Endothelial cell of umbilical vein (primary cell): ENCODE results near the gene XAF1. TPM values are rescaled to one million over a fixed set of nuclear protein-coding genes. Genes with fewer than 3 reads are reported as not detected.
"Not testable (repeated sequence)": the region's sequence is repeated elsewhere in the genome, so short reads cannot be mapped to it uniquely, and the experiment has no call there.

Source experiments
- BruUV-seq: library from RNA; stranded (reverse); fragments of 400-500 nt; replicated peaks from 2 replicates; lab custom pipeline; 2021; lab: Mats Ljungman, UMichigan
- CTCF ChIA-PET: fragments of 300-600, 350-600 bp; sonication (Branson Sonifier 250); formaldehyde crosslinking; loops from one replicate; lab custom pipeline; 2021; ENCODE audit warnings: antibody characterized with exemption, inconsistent platforms; lab: Charles Lee
- POLR2A ChIA-PET: fragments of 300-600, 350-600 bp; sonication (Branson Sonifier 250); formaldehyde crosslinking; loops from one replicate; lab custom pipeline; 2021; ENCODE audit warnings: antibody characterized with exemption, inconsistent platforms; lab: Charles Lee
- DNase-seq: peaks from one replicate; pipeline ENCODE4 v3.0.0-alpha.2; 2011; ENCODE audit warnings: low read depth, low spot score
- FAIRE-seq: peaks from 2 replicates; lab custom pipeline; 2011; peaks lifted over from hg19 to GRCh38; lab: Jason Lieb, UNC
- H2AFZ ChIP-seq: 2 replicates; pipeline ENCODE4 v1.6.0; 2012; ENCODE audit warnings: low read depth, low read length, control low read depth, inconsistent platforms
- H3K27ac ChIP-seq: 2 replicates; pipeline ENCODE4 v1.5.1; 2011; ENCODE audit warnings: low read depth, mild to moderate bottlenecking, control low read depth, low read length, moderate library complexity; ENCODE audit not compliant: insufficient read depth
- H3K27me3 ChIP-seq, 2 experiments: 2 replicates each; pipeline versions ENCODE4 v1.6.0 to v1.6.1; 2011; ENCODE audit warnings: low read length in 2 of 2, mixed read lengths in 1 of 2; ENCODE audit not compliant: control insufficient read depth in 2 of 2, insufficient read depth in 2 of 2
- H3K36me3 ChIP-seq, 2 experiments: 2 replicates in 1 of 2; 3 replicates in 1 of 2; pipeline ENCODE4 v1.5.1; 2011; ENCODE audit warnings: low read length in 2 of 2, mild to moderate bottlenecking in 1 of 2, moderate library complexity in 1 of 2; ENCODE audit not compliant: control insufficient read depth in 2 of 2, insufficient read depth in 2 of 2; ENCODE audit errors: extremely low read depth in 1 of 2
- H3K4me1 ChIP-seq: 3 replicates; pipeline ENCODE4 v1.5.1; 2011; ENCODE audit warnings: mild to moderate bottlenecking, low read length; ENCODE audit not compliant: control insufficient read depth, insufficient read depth; ENCODE audit errors: extremely low read depth
- H3K4me2 ChIP-seq: 2 replicates; pipeline ENCODE4 v1.6.1; 2011; ENCODE audit warnings: low read length, control low read depth, mixed read lengths; ENCODE audit not compliant: insufficient read depth
- H3K4me3 ChIP-seq, 3 experiments: fragments of 200-600 bp in 1 of 3; sonication (generic), shearing (Covaris generic) in 1 of 3; replicated peaks in 1 of 3; 2 replicates each; pipeline ENCODE4 v1.5.1; 2011 to 2016; ENCODE audit warnings: control low read depth in 3 of 3, low read length in 3 of 3, mild to moderate bottlenecking in 2 of 3, inconsistent platforms in 1 of 3, low read depth in 1 of 3, moderate library complexity in 1 of 3; ENCODE audit not compliant: insufficient read depth in 1 of 3
- H3K79me2 ChIP-seq: 2 replicates; pipeline ENCODE4 v1.6.0; 2012; ENCODE audit warnings: low read length, inconsistent platforms; ENCODE audit not compliant: control insufficient read depth, insufficient read depth
- H3K9ac ChIP-seq: replicated peaks from 2 replicates; pipeline ENCODE3; 2011; ENCODE audit warnings: low read length, control low read depth; ENCODE audit not compliant: insufficient read depth; ENCODE audit errors: extremely low read depth
- H3K9me1 ChIP-seq: replicated peaks from 3 replicates; pipeline ENCODE4 v1.6.0; 2011; ENCODE audit warnings: mild to moderate bottlenecking, low read length; ENCODE audit not compliant: control insufficient read depth, insufficient read depth; ENCODE audit errors: extremely low read depth
- H3K9me3 ChIP-seq: replicated peaks from 2 replicates; pipeline ENCODE4 v1.5.1; 2012; ENCODE audit warnings: low read length, inconsistent platforms; ENCODE audit not compliant: control insufficient read depth, insufficient read depth
- H4K20me1 ChIP-seq: replicated peaks from 2 replicates; pipeline ENCODE3; 2011; ENCODE audit warnings: mild to moderate bottlenecking, low read length; ENCODE audit not compliant: control insufficient read depth, insufficient read depth; ENCODE audit errors: extremely low read depth
- GATA2 ChIP-seq: IDR thresholded peaks from 2 replicates; pipeline ENCODE4 v1.7.0; 2011; ENCODE audit warnings: low read depth, mild to moderate bottlenecking, moderate library complexity, mixed read lengths, low read length; ENCODE audit not compliant: insufficient read length, insufficient read depth
- POLR2A ChIP-seq: IDR thresholded peaks from 2 replicates; pipeline ENCODE4 v1.6.1; 2012; ENCODE audit warnings: low read depth, mild to moderate bottlenecking, control low read depth, low read length
- dilution Hi-C: fragments of 300-500 bp; cut with MboI; formaldehyde crosslinking; loops from one replicate; pipeline ENCODE4 v1.15.0; 2019; ENCODE audit warnings: low sequenced_read_pairs; ENCODE audit not compliant: extremely low pct_ligation_motif_present
- intact Hi-C: fragments of 100-400 bp; cut with micrococcal nuclease; formaldehyde crosslinking; loops from one replicate; pipeline ENCODE4 v1.10.0; 2022
- polyA plus RNA-seq, 4 experiments: library from polyadenylated mRNA; depleted of rRNA in 3 of 4; stranded (reverse) in 3 of 4; unstranded in 1 of 4; fragments of >200 nt; gene quantifications; 2 replicates each; pipeline versions ENCODE4 v1.2.1 to v1.2.3, GENCODE V29; 2011 to 2012; ENCODE audit warnings: missing spikeins in 1 of 4
- total RNA-seq: library from RNA; stranded (reverse); gene quantifications from 2 replicates; pipeline ENCODE4 v1.2.3, GENCODE V29; 2021

XAF1 gene
- total and polyA plus RNA-seq, 2 donors (not counting 3 experiments of a cell fraction or from before 2014, with no cell fraction given): 6.3 to 21.5 TPM

- Histone ChIP-seq H3K27me3 (peaks cover 13 to 29% of the 10 kb centered on the region in 2 experiments), H4K20me1 (no peaks in the 10 kb centered on the region), H3K27ac (no peak overlapping the region), H3K9me1 (no peaks in the 10 kb centered on the region), H3K4me2 (no peak overlapping the region), H3K9me3 (no peaks in the 10 kb centered on the region), H3K4me3 (no peak overlapping the region), H3K36me3 (no peaks in the 10 kb centered on the region), H2AFZ (no peak overlapping the region), H3K79me2 (no peaks in the 10 kb centered on the region), H3K9ac (no peak overlapping the region), H3K4me1 (no peaks in the 10 kb centered on the region)
- dilution Hi-C loops (no loop called here), intact Hi-C loops (no loop called here)
- ChIA-PET POLR2A (no interaction called here), CTCF (no interaction called here)
- FAIRE-seq: no peak
- TF ChIP-seq POLR2A (no peak), GATA2 (no peak)
- BruUV-seq: no TSS peak
- no peak for DNase-seq
These were observed 59.9 kb downstream of the XAF1 start for GRCh38 chr17:6815775-6816174.

- BruUV-seq, H3K79me2 ChIP-seq, H4K20me1 ChIP-seq, H3K27ac ChIP-seq, intact Hi-C loops, H3K9me1 ChIP-seq, H3K4me3 ChIP-seq, dilution Hi-C loops, POLR2A ChIA-PET, H3K36me3 ChIP-seq, H3K4me1 ChIP-seq, H3K9ac ChIP-seq, FAIRE-seq, H3K9me3 ChIP-seq, CTCF ChIA-PET, H3K4me2 ChIP-seq, DNase-seq, H2AFZ ChIP-seq: not testable (repeated sequence)
- peaks cover 15 to 28% of the 10 kb centered on the region in 2 experiments for H3K27me3 ChIP-seq
These were observed 60.5 kb downstream of the XAF1 start for GRCh38 chr17:6816368-6816767.
